Fibroblast of lung (primary cell): Measurements from ENCODE around the gene SLC6A7. TPM values are rescaled to one million over a fixed set of nuclear protein-coding genes. Genes with fewer than 3 reads are reported as not detected.
A peak's percentile ranks its signal among the peaks of the same experiment; 100 is the strongest.

Experiments
- DNase-seq, 2 donors: peaks; one replicate each; pipeline versions ENCODE4 v3.0.0 to v3.0.0-alpha.2; 2010; ENCODE audit warnings: low read depth in 2 of 2
- H2AFZ ChIP-seq: 2 replicates; pipeline ENCODE4 v1.5.1; 2012; ENCODE audit warnings: low read length, control low read depth, inconsistent platforms
- H3K27ac ChIP-seq: 2 replicates; pipeline ENCODE4 v1.5.1; 2011; ENCODE audit warnings: low read length, control low read depth; ENCODE audit not compliant: insufficient read depth
- H3K27me3 ChIP-seq: 2 replicates; pipeline ENCODE4 v1.5.1; 2011; ENCODE audit warnings: mild to moderate bottlenecking, low read length; ENCODE audit not compliant: control insufficient read depth, insufficient read depth
- H3K36me3 ChIP-seq: 2 replicates; pipeline ENCODE4 v1.5.1; 2011; ENCODE audit warnings: low read length; ENCODE audit not compliant: control insufficient read depth, insufficient read depth
- H3K4me1 ChIP-seq: 2 replicates; pipeline ENCODE4 v1.5.1; 2011; ENCODE audit warnings: low read length; ENCODE audit not compliant: control insufficient read depth, insufficient read depth; ENCODE audit errors: extremely low read depth
- H3K4me2 ChIP-seq: 2 replicates; pipeline ENCODE4 v1.5.1; 2011; ENCODE audit warnings: low read length, control low read depth; ENCODE audit not compliant: insufficient read depth; ENCODE audit errors: extremely low read depth
- H3K4me3 ChIP-seq, 4 experiments: fragments of 200-600 bp in 1 of 4; sonication (generic) in 1 of 4; replicated peaks in 1 of 4; 2 replicates each; pipeline ENCODE4 v1.5.1; 2011 to 2016; ENCODE audit warnings: low read length in 4 of 4, low read depth in 3 of 4, mild to moderate bottlenecking in 3 of 4, control low read depth in 2 of 4, inconsistent platforms in 1 of 4, mixed read lengths in 1 of 4; ENCODE audit not compliant: insufficient read depth in 1 of 4; ENCODE audit errors: control extremely low read depth in 1 of 4
- H3K79me2 ChIP-seq: 2 replicates; pipeline ENCODE4 v1.5.1; 2012; ENCODE audit warnings: mild to moderate bottlenecking, low read length, inconsistent platforms; ENCODE audit not compliant: control insufficient read depth, insufficient read depth
- H3K9ac ChIP-seq: 2 replicates; pipeline ENCODE4 v1.5.1; 2011; ENCODE audit warnings: mild to moderate bottlenecking, low read length, control low read depth; ENCODE audit not compliant: insufficient read depth
- H3K9me3 ChIP-seq: 2 replicates; pipeline ENCODE4 v1.5.1; 2012; ENCODE audit warnings: low read depth, low read length; ENCODE audit not compliant: control insufficient read depth, insufficient read depth
- H4K20me1 ChIP-seq: 2 replicates; pipeline ENCODE4 v1.5.1; 2011; ENCODE audit warnings: low read length; ENCODE audit not compliant: control insufficient read depth, insufficient read depth; ENCODE audit errors: extremely low read depth
- EZH2 ChIP-seq: IDR thresholded peaks from 2 replicates; pipeline ENCODE4 v1.5.1; 2012; ENCODE audit warnings: low read length, control low read depth, mild to moderate bottlenecking; ENCODE audit errors: missing control alignments
- polyA plus RNA-seq, 2 donors: library from polyadenylated mRNA; depleted of rRNA in 1 of 2; stranded (reverse) in 1 of 2; unstranded in 1 of 2; fragments of >200 nt; gene quantifications; 2 replicates each; pipeline ENCODE4 v1.2.1, GENCODE V29; 2011 to 2012; ENCODE audit warnings: missing spikeins in 1 of 2
- total RNA-seq: library from RNA; depleted of rRNA; stranded (reverse); fragments of >200 nt; gene quantifications from 2 replicates; pipeline ENCODE4 v1.2.1, GENCODE V29; 2014
- TF ChIP-seq, protein P1 (sequence below), 2 donors: IDR thresholded peaks in 1 of 2; conservative IDR thresholded peaks in 1 of 2; 1 replicate in 1 of 2; 2 replicates in 1 of 2; pipeline ENCODE4 v1.5.1; 2011 to 2012; ENCODE audit warnings: low read length in 2 of 2, control low read depth in 1 of 2, inconsistent platforms in 1 of 2, low read depth in 1 of 2, mild to moderate bottlenecking in 1 of 2

Gene SLC6A7
- total and polyA plus RNA-seq, 2 donors (not counting 1 experiment from before 2014, with no cell fraction given) = 0.02 TPM; not detected in 1

GRCh38 chr5:150142185-150142958, 47.5 kb upstream of the SLC6A7 start:
- TF ChIP-seq, protein P1, sequence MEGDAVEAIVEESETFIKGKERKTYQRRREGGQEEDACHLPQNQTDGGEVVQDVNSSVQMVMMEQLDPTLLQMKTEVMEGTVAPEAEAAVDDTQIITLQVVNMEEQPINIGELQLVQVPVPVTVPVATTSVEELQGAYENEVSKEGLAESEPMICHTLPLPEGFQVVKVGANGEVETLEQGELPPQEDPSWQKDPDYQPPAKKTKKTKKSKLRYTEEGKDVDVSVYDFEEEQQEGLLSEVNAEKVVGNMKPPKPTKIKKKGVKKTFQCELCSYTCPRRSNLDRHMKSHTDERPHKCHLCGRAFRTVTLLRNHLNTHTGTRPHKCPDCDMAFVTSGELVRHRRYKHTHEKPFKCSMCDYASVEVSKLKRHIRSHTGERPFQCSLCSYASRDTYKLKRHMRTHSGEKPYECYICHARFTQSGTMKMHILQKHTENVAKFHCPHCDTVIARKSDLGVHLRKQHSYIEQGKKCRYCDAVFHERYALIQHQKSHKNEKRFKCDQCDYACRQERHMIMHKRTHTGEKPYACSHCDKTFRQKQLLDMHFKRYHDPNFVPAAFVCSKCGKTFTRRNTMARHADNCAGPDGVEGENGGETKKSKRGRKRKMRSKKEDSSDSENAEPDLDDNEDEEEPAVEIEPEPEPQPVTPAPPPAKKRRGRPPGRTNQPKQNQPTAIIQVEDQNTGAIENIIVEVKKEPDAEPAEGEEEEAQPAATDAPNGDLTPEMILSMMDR (conservative IDR thresholded peaks at IDR 0.05 in 1 of 2, IDR thresholded peaks at IDR 0.05 in 1 of 2; ENCODE audit: low read depth in 1 of 2, low read length in 2 of 2) = no peak
- no peak for TF ChIP-seq EZH2
- peaks cover 2% of the 10 kb centered on the region for H3K36me3 ChIP-seq
- H3K9ac ChIP-seq = peak overlapping the region; percentile 67
- H3K4me2 ChIP-seq = peak overlapping the region; percentile 32
- H3K27ac ChIP-seq = peak overlapping the region; percentile 99
- H3K4me1 ChIP-seq = peaks cover 83% of the 10 kb centered on the region
- no peaks in the 10 kb centered on the region for H3K9me3 ChIP-seq
- H4K20me1 ChIP-seq = no peaks in the 10 kb centered on the region
- H2AFZ ChIP-seq = no peak overlapping the region
- no peak for DNase-seq
- peaks cover 71% of the 10 kb centered on the region for H3K79me2 ChIP-seq
- H3K4me3 ChIP-seq = no peak overlapping the region
- H3K27me3 ChIP-seq = no peaks in the 10 kb centered on the region

GRCh38 chr5:150142959-150143349, 46.9 kb upstream of the SLC6A7 start:
- Histone ChIP-seq H3K4me3 (peak overlapping the region in 1 of 4 experiments; percentile 3), H4K20me1 (no peaks in the 10 kb centered on the region), H2AFZ (no peak overlapping the region), H3K27ac (peak overlapping the region; percentile 99), H3K36me3 (peaks cover 2% of the 10 kb centered on the region), H3K79me2 (peaks cover 71% of the 10 kb centered on the region), H3K9ac (peak overlapping the region; percentile 43), H3K4me1 (peaks cover 81% of the 10 kb centered on the region), H3K27me3 (no peaks in the 10 kb centered on the region), H3K9me3 (no peaks in the 10 kb centered on the region), H3K4me2 (peak overlapping the region; percentile 42)
- TF ChIP-seq EZH2 = no peak
- TF ChIP-seq, protein P1 (conservative IDR thresholded peaks at IDR 0.05 in 1 of 2, IDR thresholded peaks at IDR 0.05 in 1 of 2; ENCODE audit: low read depth in 1 of 2, low read length in 2 of 2) = no peak
- peak; percentile 94 to 96 for DNase-seq

- H3K9ac ChIP-seq = peak overlapping the region; percentile 43
- DNase-seq = peak; percentile 96 to 97
- H3K4me1 ChIP-seq = peaks cover 78% of the 10 kb centered on the region
- no peaks in the 10 kb centered on the region for H3K27me3 ChIP-seq
- TF ChIP-seq, protein P1 (conservative IDR thresholded peaks at IDR 0.05 in 1 of 2, IDR thresholded peaks at IDR 0.05 in 1 of 2; ENCODE audit: low read depth in 1 of 2, low read length in 2 of 2) = no peak
- TF ChIP-seq EZH2 = no peak
- H3K79me2 ChIP-seq = peaks cover 71% of the 10 kb centered on the region
- H3K9me3 ChIP-seq = no peaks in the 10 kb centered on the region
- H3K27ac ChIP-seq = peak overlapping the region; percentile 99
- H3K4me3 ChIP-seq = peak overlapping the region in 2 of 4 experiments; percentile 19 to 43
- H4K20me1 ChIP-seq = no peaks in the 10 kb centered on the region
- peaks cover 2% of the 10 kb centered on the region for H3K36me3 ChIP-seq
- no peak overlapping the region for H2AFZ ChIP-seq
- peak overlapping the region; percentile 77 for H3K4me2 ChIP-seq
Observed at GRCh38 chr5:150143350-150144245, 46.3 kb upstream of the SLC6A7 start.
